ENCODE measurements around the gene LRRC38.

Gene LRRC38

DNA sequence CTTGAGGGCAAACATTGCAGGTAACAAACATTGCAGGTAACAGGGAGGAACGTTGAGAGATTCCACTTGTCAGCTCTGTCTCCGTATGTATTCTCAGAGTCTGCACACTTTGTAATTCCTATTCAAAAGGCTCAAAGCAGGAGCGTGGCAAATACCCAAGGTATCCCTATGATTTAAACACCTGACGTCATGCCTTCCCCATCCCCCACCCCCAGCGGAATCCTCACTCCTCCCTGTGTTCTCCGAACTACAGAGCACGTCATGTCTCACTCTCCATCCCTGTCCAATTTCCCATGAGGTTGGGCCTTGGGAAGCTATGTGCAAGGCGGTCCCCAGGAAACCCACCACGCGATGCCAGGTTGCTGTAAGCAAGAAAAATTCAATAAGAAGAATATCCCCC is 2.8 kb upstream of the LRRC38 start:
- no peak for DNase-seq

DNA sequence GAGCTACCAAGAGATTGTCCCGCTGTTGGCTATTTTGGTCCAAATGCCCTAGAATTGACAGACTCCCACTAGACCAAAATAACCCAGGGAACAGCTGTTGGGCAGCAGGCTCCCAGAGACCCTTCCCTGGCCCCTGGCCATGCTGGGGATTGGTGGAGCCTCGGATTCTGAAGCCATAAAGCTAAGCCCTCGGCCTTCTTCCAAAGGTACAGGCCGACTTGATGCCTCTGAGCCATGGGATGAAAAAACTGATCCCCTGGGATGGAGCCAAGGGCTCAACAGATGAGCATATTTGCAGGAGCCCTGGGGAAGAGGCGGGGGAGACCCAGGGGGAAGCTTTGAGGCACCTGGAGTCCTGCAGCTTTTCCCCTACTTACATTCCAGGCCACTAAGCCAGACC is 1.0 kb upstream of the LRRC38 start:
- no peak for DNase-seq

- no peak for DNase-seq
Measured at GRCh38 chr1:13513063-13513894, 524 bp downstream of the LRRC38 start.

DNA sequence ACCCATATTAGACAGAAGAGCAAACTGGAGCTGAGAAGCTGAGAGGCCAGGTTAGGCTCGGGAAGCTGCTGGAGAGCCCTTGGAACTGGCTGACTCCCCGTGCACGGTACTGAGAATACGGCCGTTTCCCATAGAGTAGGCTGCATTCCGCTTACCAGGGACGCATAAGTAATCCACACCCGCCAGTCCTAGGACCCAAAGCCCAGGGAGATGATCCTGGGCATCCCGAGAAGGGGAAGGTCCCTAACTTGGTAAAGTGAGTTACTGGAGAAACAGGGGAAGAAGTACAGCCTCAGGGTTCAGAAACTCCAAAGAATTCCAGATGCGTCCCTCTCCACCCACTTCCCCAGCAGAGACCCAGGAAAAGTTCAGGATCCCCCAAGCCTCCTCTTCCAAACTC is 1.3 kb downstream of the LRRC38 start:
- DNase-seq, result no peak

- DNase-seq, result no peak
Measured at GRCh38 chr1:13510499-13510898, 3.3 kb downstream of the LRRC38 start.

DNA sequence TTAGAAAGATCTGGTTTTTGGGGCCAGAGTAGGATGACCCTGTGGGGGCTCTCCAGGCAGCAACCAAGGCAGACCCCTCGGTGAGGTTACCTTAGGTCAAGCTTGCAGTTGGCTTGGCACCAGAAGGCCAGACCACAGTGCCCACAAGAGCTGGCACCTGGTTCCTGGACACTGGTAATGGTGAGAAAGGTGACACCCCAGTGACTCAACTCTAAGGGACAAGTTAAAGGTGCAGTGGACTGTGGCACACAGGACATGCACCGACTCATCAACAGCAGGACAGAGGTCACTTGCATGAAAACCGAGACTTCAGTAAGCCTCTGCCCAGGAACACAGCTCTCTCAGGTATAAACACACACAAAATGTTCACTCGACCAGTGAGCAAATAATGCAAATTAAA is 6.7 kb downstream of the LRRC38 start:
- DNase-seq, result no peak

DNA sequence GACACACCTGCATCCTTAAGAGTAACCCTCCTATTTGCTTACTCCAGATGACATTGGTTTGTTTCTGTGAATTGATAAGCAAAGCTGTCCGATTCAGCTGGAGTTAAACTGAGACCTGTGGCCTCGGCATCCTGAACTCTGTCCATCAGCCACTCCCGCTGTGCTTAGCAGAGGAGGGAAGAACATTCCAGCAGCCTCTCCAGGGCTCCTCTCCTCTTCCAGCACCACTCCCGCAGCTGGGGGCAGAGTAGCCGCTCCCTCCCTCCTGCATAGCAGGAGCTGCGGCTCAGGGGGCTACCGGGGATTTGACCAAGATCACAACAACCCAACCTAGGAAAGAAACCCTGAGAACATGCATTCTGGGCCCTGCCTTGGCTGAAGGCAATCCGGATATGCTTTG is 8.8 kb downstream of the LRRC38 start:
- DNase-seq, result no peak

DNA sequence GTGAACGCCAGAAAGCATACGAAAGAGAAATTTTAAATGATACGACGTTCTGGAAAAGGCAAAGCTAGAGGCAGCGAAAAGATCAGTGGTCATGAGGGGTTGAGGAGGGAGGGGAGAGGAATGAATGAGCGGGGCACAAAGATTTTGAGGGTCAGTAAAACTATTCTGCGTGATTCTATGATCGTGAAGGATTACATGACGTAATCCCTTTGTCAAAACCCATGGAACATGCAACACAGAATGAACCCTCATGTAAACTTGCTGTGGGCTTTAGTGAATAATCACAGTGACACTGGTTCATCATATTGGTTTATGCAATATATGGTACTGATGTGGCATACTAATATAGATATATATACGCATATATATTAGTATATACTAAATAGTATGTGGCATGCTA is 13.0 kb downstream of the LRRC38 start:
- DNase-seq, result no peak

DNA sequence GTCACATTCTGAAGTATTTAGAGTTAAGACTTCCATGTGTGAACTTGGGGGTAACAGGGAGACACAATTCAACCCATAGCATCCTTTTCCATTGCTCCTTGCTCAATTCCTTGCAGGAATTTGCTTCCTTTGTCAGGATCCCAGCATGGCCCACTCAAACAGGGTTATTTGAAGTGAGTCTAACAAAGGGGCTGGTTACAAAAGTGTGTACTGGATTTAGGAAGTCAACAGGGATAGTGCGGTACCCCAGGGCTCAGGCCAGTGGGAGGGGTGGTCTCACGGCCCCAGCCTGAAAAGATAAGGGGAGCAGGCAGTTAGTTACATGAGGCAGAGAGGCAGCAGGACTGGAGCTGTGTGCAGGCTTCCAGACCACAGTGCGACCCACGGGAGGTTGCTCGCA is 14.4 kb downstream of the LRRC38 start:
- no peak for DNase-seq

DNA sequence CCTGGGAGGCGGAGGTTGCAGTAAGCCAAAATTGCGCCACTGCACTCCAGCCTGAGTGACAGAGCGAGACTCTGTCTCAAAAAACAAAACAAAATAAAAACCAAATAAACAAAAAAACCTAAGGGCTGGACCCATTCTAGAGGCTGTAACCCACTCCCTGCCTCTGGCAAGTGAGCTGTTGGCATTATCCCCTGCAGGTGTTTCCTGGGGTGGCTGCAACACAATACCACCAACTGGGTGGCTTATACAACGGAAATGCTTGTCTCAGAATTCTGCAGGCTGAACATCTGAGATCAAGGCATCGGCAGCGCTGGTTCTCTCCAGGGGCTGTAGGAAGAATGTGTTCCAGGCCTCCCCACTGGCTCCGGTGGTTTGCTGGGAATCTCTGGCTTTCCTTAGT is 15.2 kb downstream of the LRRC38 start:
- DNase-seq, result no peak

- DNase-seq, result no peak
Measured at GRCh38 chr1:13495186-13495585, 18.6 kb downstream of the LRRC38 start.

GRCh38 chr1:13494712-13495111 is 19.1 kb downstream of the LRRC38 start:
- DNase-seq, result no peak

DNA sequence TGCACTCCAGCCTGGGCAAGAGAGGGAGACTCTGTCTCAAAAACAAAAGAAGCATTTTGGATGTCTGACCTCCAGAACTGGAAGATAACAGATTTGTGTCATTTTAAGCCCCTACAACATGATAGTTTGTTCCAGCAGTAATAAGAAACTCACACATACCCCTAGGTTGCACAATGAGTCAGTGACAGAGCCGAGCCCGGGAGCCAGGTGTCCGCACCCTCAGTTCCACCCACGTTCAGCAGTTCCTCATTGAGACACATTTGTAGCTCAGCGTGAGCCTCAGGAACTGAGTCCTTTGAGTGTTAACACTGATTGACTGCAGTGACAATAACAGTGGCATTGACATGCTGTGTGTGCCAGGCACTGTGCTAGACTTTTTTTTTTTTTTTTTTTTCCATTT is 19.8 kb downstream of the LRRC38 start:
- DNase-seq, result no peak

DNA sequence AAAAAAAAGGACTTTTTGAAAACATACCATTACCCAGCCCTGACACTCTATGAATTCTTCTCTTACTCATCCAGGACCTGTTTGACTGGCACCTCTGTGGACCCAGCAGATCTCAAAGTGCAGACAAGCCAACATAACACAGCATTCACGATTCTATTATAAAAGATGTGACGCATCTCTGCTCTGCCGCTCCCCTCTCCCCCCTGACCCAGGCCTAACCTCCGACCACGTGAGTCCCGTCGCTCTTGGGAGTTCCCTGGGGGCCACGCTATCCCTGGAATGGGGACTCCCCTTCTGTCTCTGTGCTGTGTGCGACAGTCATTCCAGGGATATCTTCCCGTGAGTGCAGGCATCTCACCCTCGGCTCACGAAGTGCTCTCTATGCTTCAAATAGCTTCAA is 21.1 kb downstream of the LRRC38 start:
- no peak for DNase-seq

- DNase-seq, result no peak
Measured at GRCh38 chr1:13487957-13488356, 25.8 kb downstream of the LRRC38 start.

DNA sequence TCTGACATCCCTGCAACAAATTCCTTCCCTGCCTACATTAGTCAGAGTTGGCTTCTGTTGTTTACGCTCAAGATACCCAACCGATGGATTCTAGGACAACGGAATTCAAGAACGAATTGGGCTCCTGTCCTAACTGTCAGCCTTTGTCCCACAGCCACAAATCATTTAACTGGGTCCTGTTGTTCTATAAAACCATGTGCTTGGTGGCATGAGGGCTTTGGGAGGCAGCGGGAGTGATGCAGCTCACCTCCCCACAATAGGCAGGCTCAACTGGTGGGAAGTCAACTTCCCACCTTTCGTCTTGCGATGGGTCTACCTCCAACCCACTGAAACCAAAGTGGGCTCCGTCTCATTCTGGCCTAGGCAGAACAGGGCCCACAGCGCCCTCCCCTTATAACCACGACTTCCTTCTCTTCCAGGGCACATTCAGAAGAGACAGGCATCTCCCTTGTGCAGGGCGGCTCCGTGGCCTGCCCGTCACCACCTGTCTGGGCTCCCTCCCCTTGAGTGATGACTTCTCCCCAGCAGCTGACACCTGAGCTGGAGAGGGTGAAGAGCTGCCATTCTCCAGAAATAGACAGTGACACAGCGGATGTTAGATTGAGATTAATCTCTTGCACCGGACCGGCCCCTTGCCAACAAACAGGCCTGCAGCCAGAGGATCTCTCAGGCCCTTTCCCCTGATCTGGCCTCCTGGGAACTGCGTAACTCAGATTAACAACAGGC is 26.5 kb downstream of the LRRC38 start:
- no peak for DNase-seq

DNA sequence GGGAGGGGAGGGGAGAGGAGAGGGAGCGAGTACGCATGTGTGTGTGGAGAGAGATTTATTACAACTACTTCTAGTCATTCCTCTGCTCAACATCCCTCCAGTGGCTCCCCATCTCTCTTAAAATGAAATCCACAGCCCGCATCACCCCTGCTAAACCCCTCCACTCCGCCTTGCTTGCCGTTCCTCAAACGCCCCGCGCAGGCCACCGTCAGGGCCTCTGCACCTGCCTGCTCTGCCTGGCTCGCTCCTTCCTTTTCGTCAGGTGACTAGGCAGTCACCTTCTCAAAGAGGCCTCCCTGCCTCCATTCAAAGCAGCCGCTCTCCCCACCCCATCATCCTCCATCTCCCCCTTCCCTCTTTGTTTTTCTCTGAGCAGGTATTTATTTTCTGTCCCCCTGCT is 29.9 kb downstream of the LRRC38 start:
- no peak for DNase-seq

- DNase-seq, result no peak
Measured at GRCh38 chr1:13482600-13482999, 31.2 kb downstream of the LRRC38 start.

DNA sequence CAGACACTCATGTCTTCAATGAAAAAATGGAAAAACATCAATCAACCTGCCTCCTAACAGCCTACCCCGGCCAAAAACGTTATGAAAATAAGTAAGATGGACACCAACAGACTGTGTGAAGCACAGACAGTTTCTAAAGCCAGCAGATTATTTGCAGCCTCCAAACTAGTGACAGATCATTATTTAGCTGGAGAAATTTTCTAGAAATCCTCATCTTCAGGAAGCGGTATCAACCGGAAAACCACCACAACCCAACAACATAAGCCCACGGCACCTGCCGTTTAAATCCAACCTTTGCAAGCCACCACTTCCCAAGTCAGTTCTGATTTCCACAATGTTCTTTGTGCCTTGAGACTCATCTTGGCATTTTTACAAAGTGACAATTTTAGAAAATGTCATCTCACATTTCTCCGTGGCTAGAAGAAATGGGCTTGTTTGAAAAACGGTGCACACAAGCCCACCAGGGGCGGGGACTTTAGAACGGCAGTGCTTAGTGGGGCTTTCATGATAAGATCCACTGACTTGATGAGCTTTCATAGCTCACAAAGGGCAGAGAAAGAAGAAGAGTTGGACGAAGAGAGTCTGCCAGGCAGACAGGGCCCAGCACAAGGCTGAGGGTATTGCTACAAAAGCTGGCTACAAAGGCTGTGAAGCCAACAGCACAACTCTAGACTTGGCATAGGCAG is 34.5 kb downstream of the LRRC38 start:
- DNase-seq, result no peak

GRCh38 chr1:13478692-13479091 is 35.1 kb downstream of the LRRC38 start:
- DNase-seq, result no peak

DNA sequence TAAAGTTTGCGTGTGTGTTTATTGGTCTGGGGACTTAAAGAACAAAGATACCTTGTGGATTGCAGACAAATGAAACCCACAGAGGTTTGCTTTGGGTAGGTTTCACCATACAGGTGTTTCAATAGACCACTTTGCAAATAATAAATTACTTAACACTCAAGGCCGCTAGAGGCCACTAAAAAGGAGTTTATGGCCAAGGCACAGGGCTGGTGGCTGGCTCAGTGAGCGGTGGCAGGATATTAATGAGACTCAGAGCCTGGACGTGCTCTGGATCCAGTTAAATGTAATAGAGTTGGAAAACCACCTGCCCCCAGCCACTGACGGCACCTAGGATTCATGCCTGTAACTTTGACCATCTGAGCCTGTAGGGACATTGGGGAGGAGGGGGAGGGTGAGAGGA is 44.5 kb downstream of the LRRC38 start:
- no peak for DNase-seq

DNA sequence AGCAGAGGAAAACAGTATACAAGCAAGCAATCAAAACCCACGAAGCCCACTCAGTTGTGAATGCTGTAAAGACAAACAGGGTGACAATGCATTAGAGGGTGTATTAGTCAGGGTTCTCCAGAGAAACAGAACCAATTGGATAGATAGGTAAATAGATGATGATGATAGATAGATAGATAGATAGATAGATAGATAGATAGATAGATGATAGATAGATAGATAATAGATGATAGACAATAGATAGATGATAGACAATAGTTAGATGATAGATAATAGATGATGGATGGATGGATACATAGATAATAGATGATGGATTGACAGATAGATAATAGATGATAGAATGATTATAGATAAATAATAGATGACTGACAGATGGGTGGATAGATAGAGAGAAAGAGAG is 48.3 kb downstream of the LRRC38 start:
- DNase-seq, result no peak

GRCh38 chr1:13462682-13463081 is 51.1 kb downstream of the LRRC38 start:
- no peak for DNase-seq

DNA sequence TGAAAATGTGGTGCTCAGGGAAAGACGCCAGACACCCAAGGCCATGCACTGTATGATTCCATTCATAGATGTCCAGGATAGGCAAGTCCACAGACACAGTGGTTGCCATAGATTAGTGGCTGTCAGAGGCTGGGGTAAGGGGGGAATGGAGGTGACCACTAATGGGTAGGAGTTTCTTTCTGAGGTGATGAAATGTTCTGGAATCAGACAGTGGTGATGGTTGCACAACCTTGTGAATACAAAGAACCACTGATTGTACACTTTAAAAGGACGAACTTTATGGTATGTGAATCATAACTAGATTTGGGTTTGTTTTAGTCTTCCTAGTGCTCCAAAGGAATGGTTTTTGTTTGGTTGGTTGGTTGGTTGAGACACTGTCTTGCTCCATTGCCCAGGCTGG is 51.8 kb downstream of the LRRC38 start:
- no peak for DNase-seq

All from CD4-positive, alpha-beta T cell treated with Interferon gamma for 1 hour (primary cell).